ENCODE data around the gene DIAPH2. TPM values are rescaled to one million over a fixed set of nuclear protein-coding genes. Genes with fewer than 3 reads are reported as not detected.

Gene DIAPH2
- total and polyA plus RNA-seq, 7 donors, result 2.6 to 19.2 (median 11.5) TPM

GRCh38 chrX:97481228-97481627 lies 796.6 kb downstream of the DIAPH2 start:
- Histone ChIP-seq H3K9me3 (no peaks in the 10 kb centered on the region), H3K27ac (no peak overlapping the region), H3K4me1 (no peaks in the 10 kb centered on the region), H3K4me3 (no peak overlapping the region), H3K27me3 (ENCODE audit: insufficient read depth in 3 of 3, low read length in 2 of 3) (no peaks in the 10 kb centered on the region), H3K36me3 (ENCODE audit: insufficient read depth in 1 of 2, low read depth in 1 of 2) (no peaks in the 10 kb centered on the region)
- no peak for TF ChIP-seq CTCF (IDR thresholded peaks at IDR 0.05)
- intact Hi-C loops (cut with DNase I), result no loop called here
- DNase-seq, result no peak
- no peak for ATAC-seq
- WGBS, 3 donors, result 64 to 85% (median 82%) methylated on average over 2 of the region's 2 CpGs

- no peaks in the 10 kb centered on the region for H3K27me3 ChIP-seq (ENCODE audit: insufficient read depth in 3 of 3, low read length in 2 of 3)
- H3K4me3 ChIP-seq, result no peak overlapping the region
- TF ChIP-seq CTCF (IDR thresholded peaks at IDR 0.05), result no peak
- DNase-seq (no peak), ATAC-seq (no peak)
- intact Hi-C loops (cut with DNase I), result no loop called here
- H3K4me1 ChIP-seq, result no peaks in the 10 kb centered on the region
- H3K36me3 ChIP-seq (ENCODE audit: insufficient read depth in 1 of 2, low read depth in 1 of 2), result no peaks in the 10 kb centered on the region
- H3K27ac ChIP-seq, result no peak overlapping the region
- H3K9me3 ChIP-seq, result no peaks in the 10 kb centered on the region
- 80 to 90% (median 88%) methylated on average over 1 of the region's 1 CpG for WGBS, 3 donors
Measured at GRCh38 chrX:97482666-97483300, 798.1 kb downstream of the DIAPH2 start.

- DNase-seq (no peak), ATAC-seq (no peak)
- intact Hi-C loops (cut with DNase I), result no loop called here
- H3K9me3 ChIP-seq, result no peaks in the 10 kb centered on the region
- H3K36me3 ChIP-seq (ENCODE audit: insufficient read depth in 1 of 2, low read depth in 1 of 2), result no peaks in the 10 kb centered on the region
- no peak for TF ChIP-seq CTCF (IDR thresholded peaks at IDR 0.05)
- no peaks in the 10 kb centered on the region for H3K27me3 ChIP-seq (ENCODE audit: insufficient read depth in 3 of 3, low read length in 2 of 3)
- no peak overlapping the region for H3K27ac ChIP-seq
- WGBS, 3 donors, result 77 to 96% (median 88%) methylated on average over 2 of the region's 2 CpGs
- H3K4me3 ChIP-seq, result no peak overlapping the region
- H3K4me1 ChIP-seq, result no peaks in the 10 kb centered on the region
Measured at GRCh38 chrX:97490656-97491055, 806.0 kb downstream of the DIAPH2 start.

GRCh38 chrX:97494756-97495372 lies 810.2 kb downstream of the DIAPH2 start:
- H3K9me3 ChIP-seq, result no peaks in the 10 kb centered on the region
- no peaks in the 10 kb centered on the region for H3K36me3 ChIP-seq (ENCODE audit: insufficient read depth in 1 of 2, low read depth in 1 of 2)
- no peak for TF ChIP-seq CTCF (IDR thresholded peaks at IDR 0.05)
- no peak overlapping the region for H3K27ac ChIP-seq
- no peak overlapping the region for H3K4me3 ChIP-seq
- DNase-seq, result no peak
- no peaks in the 10 kb centered on the region for H3K4me1 ChIP-seq
- WGBS, 3 donors, result 73 to 84% (median 80%) methylated on average over 1 of the region's 1 CpG
- intact Hi-C loops (cut with DNase I), result no loop called here
- no peaks in the 10 kb centered on the region for H3K27me3 ChIP-seq (ENCODE audit: insufficient read depth in 3 of 3, low read length in 2 of 3)
- ATAC-seq, result no peak

- H3K27me3 ChIP-seq (ENCODE audit: insufficient read depth in 3 of 3, low read length in 2 of 3), result no peaks in the 10 kb centered on the region
- H3K9me3 ChIP-seq, result no peaks in the 10 kb centered on the region
- no peak for TF ChIP-seq CTCF (IDR thresholded peaks at IDR 0.05)
- H3K4me3 ChIP-seq, result no peak overlapping the region
- intact Hi-C loops (cut with DNase I), result no loop called here
- H3K4me1 ChIP-seq, result no peaks in the 10 kb centered on the region
- ATAC-seq, result no peak
- WGBS, 3 donors, result 79 to 91% (median 80%) methylated on average over 2 of the region's 2 CpGs
- no peak overlapping the region for H3K27ac ChIP-seq
- H3K36me3 ChIP-seq (ENCODE audit: insufficient read depth in 1 of 2, low read depth in 1 of 2), result no peaks in the 10 kb centered on the region
- no peak for DNase-seq
Measured at GRCh38 chrX:97498093-97498492, 813.5 kb downstream of the DIAPH2 start.

All from psoas muscle (tissue), 8 donors.